ENCODE data around the gene CFAP90.

GRCh38 chr5:7868773-7869473 lies 18.0 kb upstream of the CFAP90 start, which contains the start of the genes FASTKD3 and MTRR:
- no peak for TF ChIP-seq CTCF (IDR thresholded peaks at IDR 0.05; ENCODE audit: low read depth, low read length)
- no peak for TF ChIP-seq EZH2phosphoT487 (IDR thresholded peaks at IDR 0.05; ENCODE audit: low read depth)

All from OCI-LY3 (cell line).